GM12865 (cell line): ENCODE measurements around the gene CYGB.

Experiments
- DNase-seq: peaks from one replicate; pipeline ENCODE4 v3.0.0; 2010; ENCODE audit warnings: low read depth
- H3K4me3 ChIP-seq: 2 replicates; pipeline ENCODE4 v1.5.1; 2011; ENCODE audit warnings: mild to moderate bottlenecking, low read depth, low read length, control low read depth
- CTCF ChIP-seq: IDR thresholded peaks from 2 replicates; pipeline ENCODE4 v1.5.1; 2011; ENCODE audit warnings: low read length, control low read depth, low read depth, inconsistent platforms; ENCODE audit not compliant: insufficient read depth; ENCODE audit errors: missing control alignments

CYGB gene

DNA sequence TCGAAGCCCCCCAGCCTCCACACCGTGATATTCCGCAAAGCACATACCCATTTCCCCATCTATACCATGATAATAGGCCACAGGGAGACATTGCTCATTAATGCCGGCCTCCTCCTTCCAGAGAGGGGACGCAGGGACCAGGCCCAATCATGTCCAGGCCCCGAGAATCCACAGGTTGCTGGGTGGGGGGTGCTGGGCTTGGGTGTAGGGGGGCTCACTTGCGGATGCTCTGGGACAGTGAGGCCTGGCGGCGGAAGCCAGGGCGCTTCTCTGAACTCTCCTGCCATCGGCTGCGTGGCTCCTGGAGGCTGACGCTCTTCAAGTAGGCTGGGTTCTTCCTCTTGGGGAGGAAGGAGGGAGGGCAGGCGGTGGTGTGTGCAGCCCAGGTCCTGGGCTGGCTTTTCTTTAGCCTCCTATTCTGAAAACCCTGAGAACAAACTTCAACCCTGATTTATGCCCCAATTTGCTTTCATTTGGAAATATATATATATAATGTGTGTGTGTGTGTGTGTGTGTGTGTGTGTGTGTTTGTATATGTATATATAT is 57.9 kb downstream of the CYGB start:
- DNase-seq: peak; percentile 57
- TF ChIP-seq CTCF: no peak
- H3K4me3 ChIP-seq: no peak overlapping the region

DNA sequence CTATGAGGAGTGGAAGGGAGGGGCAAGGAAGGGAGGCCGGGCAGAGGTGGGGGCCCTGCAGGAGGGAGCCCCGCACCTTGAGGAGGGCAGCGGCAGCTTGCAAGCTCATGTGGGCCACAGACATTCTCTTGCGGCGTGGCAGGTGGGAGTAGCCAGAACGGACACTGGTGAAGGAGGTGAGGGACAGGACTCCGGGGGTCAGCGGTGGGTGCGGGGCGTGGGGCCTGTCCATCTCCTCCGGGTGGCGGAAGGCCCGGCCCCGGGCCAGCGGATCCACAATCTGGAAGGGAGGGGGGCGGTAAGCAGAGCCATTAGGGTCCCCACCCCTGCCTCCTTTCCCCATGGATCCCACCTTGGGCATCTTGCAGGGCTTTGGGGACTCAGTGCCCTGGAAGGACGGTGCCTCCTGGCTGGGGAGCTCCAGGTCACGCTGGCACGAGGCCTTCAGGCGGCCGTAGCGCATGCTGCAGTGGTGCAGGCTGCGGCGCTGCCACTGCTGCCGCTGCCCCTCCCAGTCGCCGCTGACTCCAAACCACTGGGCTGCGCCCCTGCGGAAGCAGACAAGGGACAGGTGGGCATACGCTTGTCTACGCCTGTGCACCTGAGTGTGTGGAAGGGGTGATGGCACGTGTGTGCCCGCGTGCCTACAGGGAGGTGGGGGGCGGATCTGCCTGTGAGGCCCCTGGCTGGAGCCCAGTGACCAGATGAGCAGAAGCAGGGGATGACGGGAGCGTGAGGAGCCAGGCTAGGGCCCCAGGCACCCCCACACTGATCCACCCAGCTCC is 58.6 kb downstream of the CYGB start:
- no peak for TF ChIP-seq CTCF
- no peak for DNase-seq
- H3K4me3 ChIP-seq: no peak overlapping the region

DNA sequence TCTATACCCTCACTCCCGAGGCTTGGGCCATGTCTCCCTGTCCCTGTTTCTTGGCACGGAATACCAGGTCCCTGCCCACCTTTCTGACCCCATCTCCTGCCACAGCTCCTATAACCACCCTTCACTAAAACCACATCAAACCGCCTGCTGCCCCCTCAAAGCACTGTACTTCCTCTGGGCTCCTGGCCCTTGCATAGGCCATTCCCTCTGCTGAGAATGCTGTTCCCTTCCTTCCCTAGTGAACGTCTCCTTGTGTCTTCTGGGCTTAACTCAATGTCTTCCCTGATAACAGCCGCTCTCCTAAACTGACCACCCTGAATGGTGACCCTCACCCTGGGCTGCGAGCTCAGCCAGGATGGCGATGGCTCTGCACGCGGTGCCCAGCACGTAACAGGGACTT is 59.4 kb downstream of the CYGB start:
- no peak overlapping the region for H3K4me3 ChIP-seq
- DNase-seq: no peak
- no peak for TF ChIP-seq CTCF

DNA sequence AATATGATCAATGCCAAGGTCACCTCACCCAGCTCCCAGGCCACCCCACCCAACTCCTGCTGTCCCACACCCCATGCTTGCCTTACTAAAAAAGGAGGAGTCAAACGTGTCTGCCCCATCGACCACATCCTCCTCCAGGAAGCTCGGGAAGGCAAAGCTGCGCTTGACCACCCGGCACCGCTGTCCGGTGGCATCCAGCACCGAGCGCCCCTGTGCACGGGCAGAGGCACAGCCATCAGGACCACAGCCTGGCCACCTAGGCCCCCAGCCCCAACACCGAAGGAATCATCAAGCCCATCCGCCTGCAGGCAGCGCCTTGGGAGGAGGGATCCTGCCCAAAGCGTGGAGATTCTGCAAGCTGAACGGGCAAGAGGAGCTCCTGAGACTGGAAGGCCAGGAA is 59.9 kb downstream of the CYGB start:
- TF ChIP-seq CTCF: no peak
- DNase-seq: no peak
- no peak overlapping the region for H3K4me3 ChIP-seq
